Measurements from ENCODE around the gene GAS2L1.

DNA sequence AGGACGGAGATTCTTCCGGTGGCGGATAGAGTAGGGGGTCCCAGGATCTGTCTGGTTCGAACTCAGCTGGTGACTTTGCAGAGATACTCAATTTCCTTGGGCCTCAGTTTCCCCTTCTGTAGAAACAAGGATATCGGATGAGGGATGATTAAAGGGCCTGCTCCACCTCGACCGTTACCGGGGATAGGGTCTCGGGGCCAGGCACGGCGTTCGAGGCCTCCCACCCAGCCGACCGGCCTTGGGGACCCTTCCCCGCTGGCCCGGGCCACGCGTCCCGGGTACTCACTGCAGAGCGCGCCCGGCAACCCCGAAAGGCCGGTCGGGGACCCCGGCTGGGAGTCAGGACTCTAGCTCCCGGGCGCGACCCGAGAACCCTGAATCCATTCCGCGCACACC is 39.0 kb upstream of the GAS2L1 start:
- TF ChIP-seq POLR2AphosphoS5 (IDR thresholded peaks at IDR 0.05; ENCODE audit: low read depth, low read length) (no peak), SIN3A (IDR thresholded peaks at IDR 0.05; ENCODE audit: borderline replicate concordance, insufficient read depth, low read depth, low read length) (no peak)
- TF ChIP-seq, protein P1, sequence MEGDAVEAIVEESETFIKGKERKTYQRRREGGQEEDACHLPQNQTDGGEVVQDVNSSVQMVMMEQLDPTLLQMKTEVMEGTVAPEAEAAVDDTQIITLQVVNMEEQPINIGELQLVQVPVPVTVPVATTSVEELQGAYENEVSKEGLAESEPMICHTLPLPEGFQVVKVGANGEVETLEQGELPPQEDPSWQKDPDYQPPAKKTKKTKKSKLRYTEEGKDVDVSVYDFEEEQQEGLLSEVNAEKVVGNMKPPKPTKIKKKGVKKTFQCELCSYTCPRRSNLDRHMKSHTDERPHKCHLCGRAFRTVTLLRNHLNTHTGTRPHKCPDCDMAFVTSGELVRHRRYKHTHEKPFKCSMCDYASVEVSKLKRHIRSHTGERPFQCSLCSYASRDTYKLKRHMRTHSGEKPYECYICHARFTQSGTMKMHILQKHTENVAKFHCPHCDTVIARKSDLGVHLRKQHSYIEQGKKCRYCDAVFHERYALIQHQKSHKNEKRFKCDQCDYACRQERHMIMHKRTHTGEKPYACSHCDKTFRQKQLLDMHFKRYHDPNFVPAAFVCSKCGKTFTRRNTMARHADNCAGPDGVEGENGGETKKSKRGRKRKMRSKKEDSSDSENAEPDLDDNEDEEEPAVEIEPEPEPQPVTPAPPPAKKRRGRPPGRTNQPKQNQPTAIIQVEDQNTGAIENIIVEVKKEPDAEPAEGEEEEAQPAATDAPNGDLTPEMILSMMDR (IDR thresholded peaks at IDR 0.05): no peak
